ENCODE measurements around the gene SLC38A2.
A peak's percentile ranks its signal among the peaks of the same experiment; 100 is the strongest.
"Not testable (repeated sequence)": the region's sequence is repeated elsewhere in the genome, so short reads cannot be mapped to it uniquely, and the experiment has no call there.

The SLC38A2 gene

DNA sequence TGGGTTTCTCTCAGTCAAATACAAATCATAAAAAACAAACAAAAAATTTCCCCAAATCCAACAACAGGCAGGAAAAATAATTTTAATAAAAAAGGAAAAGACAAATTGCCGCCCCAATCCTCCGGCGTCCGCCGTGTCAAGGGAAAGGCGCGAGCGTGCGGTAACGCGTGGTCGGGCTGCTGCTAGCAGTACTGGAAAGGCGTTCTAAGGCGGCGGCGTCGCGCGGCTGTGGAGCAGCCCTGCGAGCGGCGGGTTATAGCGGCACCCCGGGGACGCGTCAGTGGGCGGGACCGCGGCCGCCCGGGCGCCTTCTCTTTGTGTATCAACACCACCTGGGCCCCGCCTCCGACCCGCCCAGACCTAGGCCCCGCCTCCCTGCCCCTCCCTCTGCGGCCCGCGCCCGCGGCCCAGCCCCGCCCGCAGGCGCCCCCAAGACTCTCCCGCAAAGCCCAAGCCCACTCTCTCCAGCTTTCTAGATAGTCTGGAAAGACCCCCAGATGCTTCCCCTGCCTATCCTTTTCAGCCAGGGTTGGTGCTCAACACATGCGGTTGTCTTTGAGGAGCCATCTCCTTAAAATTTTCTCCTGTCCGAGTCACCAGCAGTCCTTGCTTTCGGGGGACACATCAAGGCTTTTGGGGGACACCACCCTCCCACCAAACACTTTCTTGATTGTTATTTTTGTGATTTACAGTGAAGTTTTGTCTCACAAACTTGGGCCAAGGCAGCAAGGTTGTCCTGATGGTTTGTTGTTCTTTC, at the start of gene SLC38A2:
Gene SLC38A2, minus strand, starts transcription at position 230 of the 757 bp plus-strand sequence. CDS start 1,480 bp downstream, outside the sequence.
- DNase-seq (ENCODE audit: low spot score): peak; percentile 96

DNA sequence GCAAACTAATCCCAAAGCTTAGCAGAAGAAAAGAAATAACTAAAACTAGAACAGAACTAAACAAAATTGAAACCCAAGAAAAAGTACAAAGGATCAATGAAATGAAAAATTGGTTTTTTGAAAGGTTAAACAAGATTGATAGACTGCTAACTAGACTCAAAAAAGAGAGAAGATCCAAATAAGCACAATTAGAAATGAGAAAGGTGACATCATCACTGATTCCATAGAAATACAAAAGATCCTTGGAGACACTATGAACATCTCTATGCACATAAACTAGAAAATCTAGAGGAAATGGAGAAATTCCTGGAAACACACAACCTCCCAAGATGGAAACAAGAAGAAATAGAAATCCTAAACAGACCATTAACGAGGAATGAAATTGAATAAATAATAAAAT, 47.1 kb upstream of the SLC38A2 start:
- no peak for DNase-seq (ENCODE audit: low spot score)

DNA sequence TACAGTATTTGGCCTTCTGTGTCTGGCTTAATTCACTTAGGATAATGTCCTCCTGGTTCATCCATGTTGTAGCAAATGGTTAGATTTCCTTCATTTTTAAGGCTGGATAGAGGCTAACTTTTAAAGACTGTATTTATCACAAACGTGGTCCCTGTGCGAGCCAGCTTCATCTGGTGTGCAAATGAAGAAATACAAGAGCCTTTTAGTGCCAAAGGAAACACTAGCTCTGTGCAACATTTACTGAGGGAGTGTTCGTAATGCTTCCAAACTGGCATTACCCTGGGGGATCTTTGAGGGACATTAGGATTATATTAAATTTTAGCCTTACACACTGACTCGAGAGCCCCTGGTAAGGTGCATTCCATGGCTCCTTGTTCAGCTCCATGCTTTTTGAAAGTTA, 43.0 kb upstream of the SLC38A2 start:
- no peak for DNase-seq (ENCODE audit: low spot score)

DNA sequence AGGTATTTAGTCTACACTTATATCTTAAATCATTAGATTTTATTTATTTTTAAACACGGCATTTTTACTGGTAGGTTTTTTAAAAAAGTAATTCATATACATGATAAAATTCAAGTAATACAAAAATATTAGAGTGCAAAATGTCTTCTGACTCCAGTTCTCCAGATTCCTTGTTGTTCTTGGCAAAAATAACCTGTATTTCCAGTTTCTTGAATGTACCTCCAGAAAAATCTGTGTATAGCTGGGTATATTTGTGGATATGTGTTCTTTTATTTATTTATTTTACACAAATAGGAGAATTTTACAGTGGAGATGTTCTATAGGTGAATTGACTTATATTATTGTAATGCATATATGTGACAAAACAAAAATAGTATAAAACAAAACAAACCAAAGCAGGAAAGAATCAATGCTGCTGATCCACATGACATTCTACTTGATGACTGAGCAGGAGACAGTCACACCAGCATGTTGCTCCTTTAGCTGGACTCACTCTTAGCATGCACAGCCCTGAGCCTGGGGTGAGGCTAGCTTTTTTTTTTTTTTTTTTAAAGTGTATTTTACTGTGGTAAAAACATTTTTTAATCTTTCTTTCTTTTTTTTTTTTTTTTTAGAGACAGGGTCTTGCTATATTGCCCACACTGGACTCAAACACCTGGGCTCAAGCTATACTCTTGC, 42.2 kb upstream of the SLC38A2 start:
- DNase-seq (ENCODE audit: low spot score): no peak

DNA sequence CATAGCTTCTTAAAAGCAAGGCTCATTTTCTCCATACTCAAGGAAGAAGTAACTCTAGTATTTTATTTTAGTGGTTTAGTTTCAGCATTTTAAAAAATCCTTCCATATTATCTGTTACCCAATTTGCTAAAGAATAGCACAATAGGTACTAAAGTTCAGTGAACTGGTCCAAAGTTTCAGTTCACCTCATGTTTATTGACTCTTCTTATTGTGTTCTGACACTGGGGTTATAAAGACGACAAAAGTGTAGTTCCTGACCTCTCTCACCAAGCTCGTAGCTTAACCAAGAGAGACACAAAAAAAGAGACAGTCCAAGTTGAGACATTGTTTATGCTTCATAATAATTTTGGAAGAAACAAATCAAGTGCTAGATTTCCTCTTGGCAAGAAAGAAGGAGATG, 40.8 kb upstream of the SLC38A2 start:
- DNase-seq (ENCODE audit: low spot score): no peak

DNA sequence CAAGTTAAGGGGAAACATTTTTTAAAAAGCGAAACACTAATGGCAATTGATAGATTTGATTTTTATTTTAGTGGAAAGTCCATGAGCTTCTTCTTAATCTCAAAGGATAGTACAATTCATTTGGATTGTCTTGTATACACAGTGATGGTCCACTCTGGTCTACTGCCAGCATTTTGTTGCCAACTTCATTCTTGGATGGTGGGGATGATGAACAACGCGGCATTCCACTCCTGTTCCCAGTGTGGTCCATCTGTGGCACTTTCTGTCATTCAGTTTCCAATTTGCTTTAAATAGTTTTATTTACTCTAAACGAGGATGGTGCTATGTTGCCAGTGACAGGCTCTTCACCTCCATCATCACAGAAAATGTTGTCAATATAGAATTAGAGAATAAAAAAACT, 40.3 kb upstream of the SLC38A2 start:
- DNase-seq (ENCODE audit: low spot score): no peak

DNA sequence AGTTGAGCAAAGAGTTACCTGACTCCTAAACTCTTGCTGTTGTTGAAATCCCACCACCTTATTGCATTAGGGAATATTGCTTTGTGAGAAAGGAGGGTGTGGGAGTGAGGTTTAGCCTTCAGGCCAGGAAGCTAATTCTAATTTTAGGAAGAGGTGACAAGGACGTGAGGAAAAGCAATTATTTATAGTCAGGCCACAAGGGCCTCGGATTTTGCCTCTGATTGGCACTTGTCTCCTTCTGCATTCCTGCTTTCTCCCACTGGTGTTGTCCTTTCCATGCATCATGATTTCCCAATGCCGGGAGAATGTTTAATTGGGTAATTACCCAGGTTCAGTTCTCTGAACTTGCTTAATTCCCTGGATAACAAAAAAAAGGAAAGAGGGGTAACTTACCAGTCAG, 37.9 kb upstream of the SLC38A2 start:
- DNase-seq (ENCODE audit: low spot score): no peak

DNA sequence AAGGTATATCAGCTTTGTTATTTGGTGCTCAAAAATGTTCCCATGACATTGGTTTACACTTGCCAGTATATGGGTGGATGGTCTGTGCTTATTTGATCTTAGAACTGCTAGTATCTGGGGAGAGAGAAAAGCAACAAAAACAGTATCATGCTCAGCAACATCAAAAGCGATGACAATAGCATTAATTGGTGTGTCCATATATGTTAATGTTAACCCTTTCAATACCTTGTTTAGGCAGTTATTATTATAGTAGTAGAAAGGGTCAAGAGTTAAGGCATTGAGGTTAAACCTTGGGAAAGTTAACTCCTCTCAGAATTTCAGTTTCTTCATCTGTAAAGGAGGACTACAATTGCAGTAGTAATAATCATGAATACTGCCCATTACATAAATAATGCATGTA, 37.4 kb upstream of the SLC38A2 start:
- DNase-seq (ENCODE audit: low spot score): no peak

DNA sequence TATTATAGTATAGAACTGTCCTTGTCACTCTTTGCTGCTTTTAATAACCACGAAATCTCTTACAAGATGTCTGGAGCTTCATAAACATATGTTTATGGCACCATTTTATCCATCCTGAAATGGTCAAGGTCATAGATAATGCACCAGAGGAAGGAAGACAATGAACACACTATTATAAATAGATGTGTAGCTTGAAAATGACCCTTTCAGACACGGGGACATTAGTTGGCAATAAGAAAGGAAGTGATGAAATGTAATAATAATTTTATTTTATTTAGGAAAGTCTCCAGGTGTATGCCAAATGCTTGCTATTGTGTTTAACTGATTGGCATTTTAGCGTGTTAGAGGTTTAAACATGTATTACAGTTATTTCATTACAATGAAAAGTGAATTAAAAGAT, 36.8 kb upstream of the SLC38A2 start:
- no peak for DNase-seq (ENCODE audit: low spot score)

DNA sequence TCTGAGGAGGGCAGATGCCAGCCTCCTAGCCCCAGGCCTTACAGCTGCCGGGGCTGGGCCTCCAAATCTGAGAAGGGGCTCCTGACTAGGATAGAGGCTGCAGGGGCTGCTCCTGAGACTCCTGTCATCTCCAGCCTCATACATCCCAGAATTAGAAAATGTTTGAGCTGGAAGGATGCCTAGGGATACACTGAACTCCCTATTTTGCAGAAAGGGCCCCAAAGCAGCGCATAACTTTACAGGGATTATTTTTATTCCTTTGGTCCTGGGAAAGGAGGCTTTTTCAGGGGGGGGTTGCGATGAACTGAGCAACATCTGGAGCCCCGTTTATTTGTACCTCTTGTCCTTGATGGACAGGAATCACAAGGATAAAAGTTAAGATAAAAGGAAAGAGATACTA, 35.9 kb upstream of the SLC38A2 start:
- no peak for DNase-seq (ENCODE audit: low spot score)

DNA sequence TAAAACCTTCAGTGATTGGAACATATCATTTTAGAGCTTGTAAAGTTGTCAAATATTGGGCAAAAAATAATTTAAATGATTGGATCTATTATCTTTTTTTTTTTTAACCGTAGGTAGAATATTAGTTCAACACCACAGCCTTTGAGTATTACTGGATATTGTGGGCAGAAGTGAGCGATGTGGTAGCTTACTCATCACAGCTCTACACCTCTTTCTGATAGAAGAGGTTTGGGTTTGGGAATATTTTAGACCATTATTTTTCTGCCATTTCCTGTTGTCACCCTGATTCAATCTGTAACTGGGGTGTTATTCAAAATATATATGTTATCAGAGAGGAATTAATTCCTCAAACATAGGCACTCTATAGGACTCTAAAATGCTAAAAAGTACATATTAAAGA, 34.8 kb upstream of the SLC38A2 start:
- no peak for DNase-seq (ENCODE audit: low spot score)

DNA sequence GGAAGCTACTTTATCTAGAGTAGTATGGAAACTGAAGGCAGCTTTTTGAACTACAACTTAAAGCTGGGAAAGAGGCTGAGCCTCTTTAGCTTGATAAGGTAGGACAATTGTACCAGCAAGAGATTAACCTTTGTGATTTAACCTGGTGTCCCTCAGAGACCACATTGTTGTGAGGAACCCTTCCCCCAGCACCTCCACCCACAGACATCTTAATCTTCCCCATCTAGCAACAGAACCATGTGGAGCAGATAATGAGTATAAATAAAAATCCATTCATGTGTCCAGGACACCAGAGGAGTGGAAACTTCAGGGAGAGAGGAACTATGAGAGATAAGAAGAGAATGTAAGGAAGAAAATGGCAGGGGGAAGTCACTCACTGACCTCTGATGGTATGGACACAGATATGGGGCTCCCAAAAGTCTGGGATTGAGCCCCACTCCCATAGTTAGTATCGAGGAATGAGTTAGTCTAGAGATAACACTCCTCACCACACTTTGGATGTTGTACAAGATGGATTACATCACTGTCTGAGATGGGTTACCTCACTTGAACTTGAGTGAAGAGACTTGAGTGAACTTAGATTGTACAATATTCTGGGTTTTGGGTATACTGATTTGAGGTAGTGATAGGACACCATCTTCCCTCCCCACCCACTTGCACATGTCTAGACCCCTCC, 33.9 kb upstream of the SLC38A2 start:
- no peak for DNase-seq (ENCODE audit: low spot score)

DNA sequence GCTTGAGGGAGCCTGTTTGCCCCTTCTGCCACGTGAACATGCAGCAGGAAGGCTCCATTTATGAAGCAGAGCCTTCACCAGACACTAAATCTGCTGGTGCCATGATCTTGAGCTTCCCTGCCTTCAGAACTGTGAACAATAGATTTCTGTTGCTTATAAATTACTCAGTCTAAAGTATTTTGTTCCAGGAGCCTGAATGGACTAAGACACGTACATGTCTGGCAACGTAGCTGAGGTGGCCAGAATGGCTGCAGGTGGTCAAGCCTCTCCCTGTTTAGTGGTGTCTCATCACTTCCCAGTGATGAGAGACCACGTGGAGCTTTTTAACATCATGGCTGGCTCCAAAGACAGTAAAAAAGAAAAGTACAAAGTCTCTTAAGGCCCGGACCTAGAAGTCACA, 32.2 kb upstream of the SLC38A2 start:
- no peak for DNase-seq (ENCODE audit: low spot score)

DNA sequence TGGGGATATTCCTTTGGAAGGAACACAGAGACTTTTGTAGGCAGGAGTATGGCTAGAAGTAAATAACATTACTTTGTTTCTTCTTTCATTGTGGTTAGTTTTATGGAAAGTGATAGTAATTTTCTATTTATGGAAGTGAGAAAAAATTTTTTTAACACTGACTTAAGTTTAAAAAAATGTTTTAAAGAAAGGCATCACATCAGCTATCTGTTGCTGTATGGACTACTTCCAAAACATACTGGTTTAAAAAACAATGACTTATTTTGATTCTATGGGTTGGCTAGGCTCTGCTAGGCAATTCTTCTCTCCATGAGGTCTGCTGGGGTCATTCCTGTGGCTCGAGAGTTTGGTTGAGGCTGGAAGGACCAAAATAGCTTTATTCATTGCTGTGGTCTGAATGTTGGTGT, 31.7 kb upstream of the SLC38A2 start:
- DNase-seq (ENCODE audit: low spot score): peak; percentile 77

DNA sequence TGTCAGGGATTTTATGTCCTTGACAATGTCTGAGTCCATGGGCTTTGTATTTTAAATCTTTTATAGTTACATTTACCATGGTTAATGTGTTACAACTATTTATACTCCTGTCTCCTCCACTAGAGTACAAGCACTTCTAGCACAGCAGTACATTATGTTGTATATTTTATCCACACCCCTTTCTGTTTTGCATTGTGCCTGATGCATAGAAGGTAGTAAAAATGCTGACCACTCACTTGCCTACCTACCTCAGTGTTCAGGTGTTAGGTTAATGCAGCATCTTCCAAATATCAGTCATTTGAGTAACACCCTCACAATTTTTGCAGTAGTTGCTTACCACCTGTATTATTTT, 31.1 kb upstream of the SLC38A2 start:
- DNase-seq (ENCODE audit: low spot score): no peak

DNA sequence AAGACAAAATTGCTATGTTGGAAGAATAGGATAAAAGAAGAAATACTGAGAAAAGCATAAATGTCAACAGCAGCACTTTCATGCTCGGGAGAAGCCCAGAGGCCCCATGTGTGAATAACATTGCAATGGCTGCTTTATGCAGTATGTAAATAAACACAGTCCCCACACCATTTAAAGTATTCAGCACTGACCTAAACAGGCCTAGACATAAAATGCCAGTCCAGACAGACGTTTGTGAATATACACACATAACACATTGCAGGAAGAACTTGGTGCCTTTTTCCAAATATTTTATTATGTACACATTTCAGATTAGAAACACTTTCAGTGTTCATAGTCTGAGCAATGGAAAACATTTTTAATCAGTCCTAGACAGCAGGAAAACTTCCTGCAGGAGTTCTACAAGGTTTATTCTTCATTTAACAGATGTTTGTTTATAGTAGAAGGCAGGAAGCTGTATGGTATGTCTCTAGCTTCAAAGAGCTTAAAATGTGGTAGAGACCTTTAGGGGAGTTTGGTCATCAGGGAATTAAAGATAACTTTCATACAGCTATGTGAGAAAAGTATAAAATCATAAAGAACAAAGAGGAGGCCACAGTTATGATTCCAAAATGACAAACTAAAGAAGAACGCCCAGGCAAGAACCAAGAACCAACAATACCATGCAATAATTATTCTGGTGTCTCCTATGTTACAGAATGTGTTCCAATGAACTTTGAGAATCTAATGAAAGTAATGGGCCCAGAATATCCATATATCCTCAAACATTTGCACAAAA, 30.6 kb upstream of the SLC38A2 start:
- no peak for DNase-seq (ENCODE audit: low spot score)

DNA sequence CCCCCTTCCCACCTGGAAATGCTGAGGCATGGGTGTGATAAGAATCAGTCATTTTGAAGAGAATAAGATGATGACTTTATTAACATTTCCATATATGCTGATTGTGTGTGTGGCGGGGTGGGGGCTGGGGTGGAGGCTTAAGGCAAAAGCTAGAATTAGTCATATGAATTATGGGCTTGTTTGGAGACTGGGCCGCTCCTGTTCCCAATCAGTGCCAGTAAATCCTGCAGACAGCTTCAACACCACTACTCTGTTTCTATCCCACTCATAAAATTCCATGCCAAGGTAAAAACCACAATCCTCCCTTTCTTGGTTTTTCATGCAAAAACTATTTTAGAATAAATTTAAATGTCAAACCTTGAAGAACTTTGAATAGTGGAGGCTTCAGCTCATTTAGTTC, 29.9 kb upstream of the SLC38A2 start:
- DNase-seq (ENCODE audit: low spot score): peak; percentile 84

DNA sequence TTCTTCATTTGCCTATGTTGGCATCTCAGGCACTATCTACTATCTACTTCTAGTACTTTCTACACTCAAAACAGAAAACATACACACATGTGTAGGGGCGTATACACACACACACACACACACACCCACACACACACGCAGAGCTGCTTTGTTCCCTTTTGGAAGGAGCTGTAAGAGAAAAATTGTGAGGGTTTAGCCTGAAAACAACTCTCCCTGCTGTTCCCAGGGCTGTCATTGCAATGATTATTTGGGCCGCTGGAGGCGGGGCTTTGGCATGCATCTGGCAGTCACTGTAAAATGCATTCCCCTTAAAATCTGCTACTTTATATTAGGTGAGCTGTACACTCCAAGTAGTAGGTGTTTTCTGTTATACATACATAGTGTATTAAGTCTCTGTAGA, 29.1 kb upstream of the SLC38A2 start:
- DNase-seq (ENCODE audit: low spot score): peak; percentile 39

DNA sequence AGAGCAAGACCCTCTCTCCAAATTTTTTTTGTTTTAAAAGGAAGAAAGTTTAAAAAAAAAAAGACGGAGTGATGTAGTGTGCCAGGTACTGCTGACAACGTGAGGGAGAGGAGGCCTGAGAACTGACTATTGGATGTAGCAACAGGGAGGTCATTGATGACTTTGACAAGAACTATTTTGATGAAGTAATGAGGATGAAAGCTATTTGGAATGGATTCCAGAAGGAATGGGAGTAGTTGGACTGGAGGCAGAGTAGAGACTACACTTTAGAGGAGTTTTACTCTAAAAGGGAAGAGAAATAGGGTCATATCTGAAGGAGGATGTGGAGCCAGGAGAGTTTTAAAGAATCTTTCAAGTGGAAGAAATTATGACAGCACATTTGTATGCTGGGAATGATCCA, 27.8 kb upstream of the SLC38A2 start:
- peak; percentile 35 for DNase-seq (ENCODE audit: low spot score)

DNA sequence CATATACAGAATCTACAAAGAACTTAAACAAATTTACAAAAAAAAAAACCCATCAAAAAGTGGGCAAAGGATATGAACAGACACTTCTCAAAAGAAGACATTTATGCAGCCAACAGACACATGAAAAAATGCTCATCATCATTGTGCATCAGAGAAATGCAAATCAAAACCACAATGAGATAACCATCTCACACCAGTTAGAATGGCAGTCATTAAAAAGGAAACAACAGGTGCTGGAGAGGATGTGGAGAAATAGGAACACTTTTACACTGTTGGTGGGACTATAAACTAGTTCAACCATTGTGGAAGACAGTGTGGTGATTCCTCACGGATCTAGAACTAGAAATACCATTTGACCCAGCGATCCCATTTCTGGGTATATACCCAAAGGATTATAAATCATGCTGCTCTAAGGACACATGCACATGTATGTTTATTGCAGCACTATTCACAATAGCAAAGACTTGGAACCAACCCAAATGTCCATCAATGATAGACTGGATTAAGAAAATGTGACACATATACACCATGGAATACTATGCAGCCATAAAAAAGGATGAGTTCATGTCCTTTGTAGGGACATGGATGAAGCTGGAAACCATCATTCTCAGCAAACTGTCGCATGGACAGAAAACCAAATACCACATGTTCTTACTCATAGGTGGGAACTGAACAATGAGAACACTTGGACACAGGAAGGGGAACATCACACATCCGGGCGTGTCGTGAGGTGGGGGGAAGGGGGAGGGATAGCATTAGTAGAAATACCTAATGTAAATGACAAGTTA, 27.1 kb upstream of the SLC38A2 start:
- not testable (repeated sequence) for DNase-seq (ENCODE audit: low spot score)

DNA sequence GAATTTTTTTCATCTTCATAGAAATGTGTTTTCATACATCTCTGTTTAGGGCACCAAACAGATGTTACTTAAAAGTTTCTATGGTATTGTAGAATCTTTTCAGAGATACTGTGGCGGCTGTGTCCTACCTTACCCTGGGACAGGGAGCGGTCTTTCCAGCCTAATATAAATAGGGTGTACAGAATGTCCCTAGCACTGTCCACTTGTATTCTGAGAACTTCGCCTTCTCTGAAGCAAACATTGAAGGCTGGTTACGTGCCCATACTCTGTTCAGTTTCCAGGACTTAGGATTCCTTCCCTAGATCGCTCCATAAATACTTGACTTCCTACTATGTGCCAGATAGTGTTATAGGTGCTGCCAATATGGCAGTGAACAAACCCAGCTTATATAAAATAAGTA, 24.3 kb upstream of the SLC38A2 start:
- DNase-seq (ENCODE audit: low spot score): no peak

DNA sequence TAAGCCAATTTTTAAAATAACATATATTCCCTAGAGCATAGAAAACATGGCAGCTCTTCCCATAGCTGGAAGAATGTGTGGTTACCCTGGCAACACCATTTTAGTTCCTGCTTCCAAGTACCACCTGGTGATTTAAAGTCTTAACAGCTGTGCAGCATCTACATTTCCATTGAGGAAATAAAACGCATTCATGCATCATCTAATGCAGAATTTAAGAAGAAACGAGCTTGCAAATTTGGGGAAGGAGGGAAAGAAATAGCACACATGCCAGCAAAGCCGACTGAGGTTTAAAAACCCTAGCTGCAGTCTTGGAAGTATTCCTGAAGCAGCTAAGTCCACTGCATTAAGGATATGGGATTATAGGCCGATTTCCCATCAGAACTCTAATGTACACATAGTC, 22.8 kb upstream of the SLC38A2 start:
- no peak for DNase-seq (ENCODE audit: low spot score)

All from AG08395 (cell line).